OCI-LY7 (cell line): ENCODE data around the gene PCYOX1L.

ENCODE experiments used
- EZH2phosphoT487 ChIP-seq: fragments of 200-600 bp; sonication (generic); IDR thresholded peaks from 2 replicates; pipeline ENCODE4 v1.6.1; 2018; ENCODE audit warnings: low read depth, borderline replicate concordance, mild to moderate bottlenecking, mixed run types, antibody characterized with exemption, low read length, moderate library complexity, mixed read lengths
- TF ChIP-seq, protein P1 (sequence below): fragments of 200-600 bp; sonication (generic); conservative IDR thresholded peaks from 2 replicates; pipeline ENCODE4 v1.5.1; 2014; ENCODE audit warnings: mild to moderate bottlenecking, antibody characterized with exemption, low read length, moderate library complexity, mixed read lengths

DNA sequence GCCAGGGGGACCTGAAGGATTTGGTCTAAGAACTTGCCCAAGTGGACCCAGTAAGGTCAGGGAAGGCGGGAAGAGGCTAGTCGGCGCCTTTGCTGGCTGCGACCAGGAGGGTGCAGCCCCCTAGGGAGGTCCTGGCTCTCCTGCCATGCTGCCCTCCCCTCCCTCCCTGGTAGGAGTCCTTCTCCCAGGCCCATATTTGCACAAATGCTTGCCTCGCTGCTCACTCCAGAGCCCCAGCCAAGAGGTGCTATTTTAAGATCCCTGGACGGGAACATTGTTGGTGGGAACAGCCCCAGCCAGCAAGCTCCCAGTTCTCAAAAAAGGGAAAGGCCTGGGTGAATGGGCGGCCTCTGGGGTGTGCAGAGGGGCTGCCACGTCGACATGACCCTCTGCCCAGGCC is 25.6 kb downstream of the PCYOX1L start:
- TF ChIP-seq, protein P1, sequence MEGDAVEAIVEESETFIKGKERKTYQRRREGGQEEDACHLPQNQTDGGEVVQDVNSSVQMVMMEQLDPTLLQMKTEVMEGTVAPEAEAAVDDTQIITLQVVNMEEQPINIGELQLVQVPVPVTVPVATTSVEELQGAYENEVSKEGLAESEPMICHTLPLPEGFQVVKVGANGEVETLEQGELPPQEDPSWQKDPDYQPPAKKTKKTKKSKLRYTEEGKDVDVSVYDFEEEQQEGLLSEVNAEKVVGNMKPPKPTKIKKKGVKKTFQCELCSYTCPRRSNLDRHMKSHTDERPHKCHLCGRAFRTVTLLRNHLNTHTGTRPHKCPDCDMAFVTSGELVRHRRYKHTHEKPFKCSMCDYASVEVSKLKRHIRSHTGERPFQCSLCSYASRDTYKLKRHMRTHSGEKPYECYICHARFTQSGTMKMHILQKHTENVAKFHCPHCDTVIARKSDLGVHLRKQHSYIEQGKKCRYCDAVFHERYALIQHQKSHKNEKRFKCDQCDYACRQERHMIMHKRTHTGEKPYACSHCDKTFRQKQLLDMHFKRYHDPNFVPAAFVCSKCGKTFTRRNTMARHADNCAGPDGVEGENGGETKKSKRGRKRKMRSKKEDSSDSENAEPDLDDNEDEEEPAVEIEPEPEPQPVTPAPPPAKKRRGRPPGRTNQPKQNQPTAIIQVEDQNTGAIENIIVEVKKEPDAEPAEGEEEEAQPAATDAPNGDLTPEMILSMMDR = no peak
- no peak for TF ChIP-seq EZH2phosphoT487
